Measurements from ENCODE around the gene FOXP1.

Gene FOXP1

DNA sequence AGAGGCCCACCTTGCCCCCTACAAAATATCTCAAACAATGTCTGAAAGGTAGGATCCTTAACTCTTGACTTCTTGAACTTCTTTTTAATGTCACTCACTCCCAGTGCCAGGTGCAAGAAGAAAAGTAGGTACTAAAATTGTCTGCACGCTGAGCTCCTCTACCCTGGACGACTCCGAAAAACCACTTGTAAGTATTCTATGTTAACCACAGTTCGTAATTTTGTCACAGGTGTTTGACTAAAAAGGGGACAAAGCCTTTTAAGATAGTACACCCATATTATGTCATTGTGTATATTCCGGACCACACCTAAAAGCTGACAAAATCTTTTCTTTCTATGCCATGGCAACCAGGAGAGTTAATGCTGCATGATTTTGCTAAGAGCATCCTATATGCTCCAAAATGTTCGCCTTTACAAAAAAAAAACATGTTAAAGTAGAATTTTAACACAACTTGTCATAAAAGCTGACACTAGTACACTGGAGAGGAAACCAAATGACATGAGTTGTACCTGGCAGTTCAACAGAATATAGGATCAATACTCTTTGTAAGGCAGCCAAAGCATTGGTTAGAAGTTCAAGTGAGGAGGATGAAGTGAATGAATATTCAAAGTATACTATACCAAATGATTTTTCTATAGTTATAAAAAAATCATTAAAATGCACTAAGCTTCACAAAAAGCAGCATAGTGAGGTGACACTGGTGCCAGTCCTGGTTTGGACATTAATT, 210.5 kb downstream of the FOXP1 start:
- TF ChIP-seq, protein P1, sequence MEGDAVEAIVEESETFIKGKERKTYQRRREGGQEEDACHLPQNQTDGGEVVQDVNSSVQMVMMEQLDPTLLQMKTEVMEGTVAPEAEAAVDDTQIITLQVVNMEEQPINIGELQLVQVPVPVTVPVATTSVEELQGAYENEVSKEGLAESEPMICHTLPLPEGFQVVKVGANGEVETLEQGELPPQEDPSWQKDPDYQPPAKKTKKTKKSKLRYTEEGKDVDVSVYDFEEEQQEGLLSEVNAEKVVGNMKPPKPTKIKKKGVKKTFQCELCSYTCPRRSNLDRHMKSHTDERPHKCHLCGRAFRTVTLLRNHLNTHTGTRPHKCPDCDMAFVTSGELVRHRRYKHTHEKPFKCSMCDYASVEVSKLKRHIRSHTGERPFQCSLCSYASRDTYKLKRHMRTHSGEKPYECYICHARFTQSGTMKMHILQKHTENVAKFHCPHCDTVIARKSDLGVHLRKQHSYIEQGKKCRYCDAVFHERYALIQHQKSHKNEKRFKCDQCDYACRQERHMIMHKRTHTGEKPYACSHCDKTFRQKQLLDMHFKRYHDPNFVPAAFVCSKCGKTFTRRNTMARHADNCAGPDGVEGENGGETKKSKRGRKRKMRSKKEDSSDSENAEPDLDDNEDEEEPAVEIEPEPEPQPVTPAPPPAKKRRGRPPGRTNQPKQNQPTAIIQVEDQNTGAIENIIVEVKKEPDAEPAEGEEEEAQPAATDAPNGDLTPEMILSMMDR (IDR thresholded peaks at IDR 0.05; ENCODE audit: unreplicated experiment in 3 of 3), result no peak
- H3K4me3 Mint-ChIP-seq, result no peak overlapping the region
- H3K4me1 Mint-ChIP-seq, result peaks cover 21% of the 10 kb centered on the region
- H3K9me3 Mint-ChIP-seq, result no peaks in the 10 kb centered on the region
- peaks cover 3% of the 10 kb centered on the region for H3K36me3 Mint-ChIP-seq (ENCODE audit: low read depth)
- peak overlapping the region in 1 of 3 experiments; percentile 66 for H3K27ac Mint-ChIP-seq
- H3K27me3 Mint-ChIP-seq (ENCODE audit: low read depth), result peaks cover 9% of the 10 kb centered on the region

DNA sequence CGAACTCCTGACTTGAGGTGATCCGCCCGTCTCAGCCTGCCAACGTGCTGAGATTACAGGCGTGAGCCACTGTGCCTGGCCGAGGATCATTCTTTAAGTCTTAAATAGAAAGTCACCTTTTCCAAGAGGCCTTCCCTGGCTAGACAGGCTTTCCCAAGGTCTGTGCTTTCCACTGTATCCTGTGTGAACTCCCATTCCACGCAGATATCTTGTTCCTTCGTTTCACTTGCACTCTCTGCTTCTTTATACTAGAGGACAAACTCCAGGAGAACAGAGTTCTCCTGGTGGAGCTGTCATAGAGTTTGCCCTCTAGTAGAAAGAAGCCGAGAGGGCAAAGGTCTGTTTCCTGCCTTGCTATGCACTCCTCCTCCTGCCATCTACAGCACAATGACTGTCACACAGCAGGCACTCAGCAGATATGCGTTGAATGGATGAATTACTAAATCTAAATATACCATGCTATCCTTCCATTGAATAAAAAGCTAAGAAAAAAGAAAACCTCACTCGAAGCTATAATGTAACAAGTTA, 211.2 kb downstream of the FOXP1 start:
- H3K4me3 Mint-ChIP-seq, result no peak overlapping the region
- H3K9me3 Mint-ChIP-seq, result no peaks in the 10 kb centered on the region
- peaks cover 22% of the 10 kb centered on the region for H3K4me1 Mint-ChIP-seq
- peak overlapping the region in 1 of 3 experiments; percentile 66 for H3K27ac Mint-ChIP-seq
- TF ChIP-seq, protein P1 (IDR thresholded peaks at IDR 0.05; ENCODE audit: unreplicated experiment in 3 of 3), result no peak
- peaks cover 9% of the 10 kb centered on the region for H3K27me3 Mint-ChIP-seq (ENCODE audit: low read depth)
- peaks cover 4% of the 10 kb centered on the region for H3K36me3 Mint-ChIP-seq (ENCODE audit: low read depth)

DNA sequence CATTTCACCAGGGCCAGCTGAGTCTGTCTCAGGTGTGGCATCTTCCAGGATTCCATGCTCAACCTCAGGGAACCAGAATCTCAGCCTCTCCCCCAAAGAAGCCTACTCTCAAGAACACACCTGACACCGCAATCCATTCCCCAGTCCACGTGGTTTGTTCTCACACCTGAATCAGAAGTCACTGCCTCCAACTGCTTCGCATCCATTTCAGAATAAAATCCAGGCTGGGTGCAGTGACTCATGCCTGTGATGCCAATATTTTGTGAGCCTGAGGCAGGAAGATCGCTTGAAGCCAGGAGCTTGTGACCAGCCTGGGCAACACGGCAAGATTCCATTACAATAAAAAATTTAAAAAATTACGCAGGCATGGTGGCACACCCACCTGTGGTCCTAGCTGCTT, 212.2 kb downstream of the FOXP1 start:
- TF ChIP-seq, protein P1 (IDR thresholded peaks at IDR 0.05; ENCODE audit: unreplicated experiment in 3 of 3), result no peak
- Mint-ChIP-seq H3K36me3 (ENCODE audit: low read depth) (peaks cover 9% of the 10 kb centered on the region), H3K4me1 (peaks cover 28% of the 10 kb centered on the region), H3K4me3 (no peak overlapping the region), H3K27me3 (ENCODE audit: low read depth) (peaks cover 9% of the 10 kb centered on the region), H3K27ac (no peak overlapping the region), H3K9me3 (no peaks in the 10 kb centered on the region)

DNA sequence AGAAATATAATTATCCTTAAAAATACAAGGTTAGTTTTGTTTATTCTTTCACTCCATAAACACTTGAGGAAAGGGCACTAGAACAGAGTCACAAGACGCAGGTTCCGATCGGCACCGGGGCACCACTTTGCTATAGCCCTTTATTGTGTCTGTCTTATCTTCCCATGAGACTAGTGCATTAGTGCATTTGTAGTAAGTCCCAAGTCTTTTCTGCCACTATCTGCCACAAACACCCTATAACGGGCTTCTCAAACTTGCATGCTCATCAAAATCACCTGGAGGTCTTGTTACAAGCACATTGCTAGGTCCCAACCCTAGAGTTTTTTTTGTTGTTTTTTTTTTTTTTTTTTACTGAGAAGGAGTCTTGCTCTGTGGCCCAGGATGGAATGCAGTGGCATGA, 213.1 kb downstream of the FOXP1 start:
- Mint-ChIP-seq H3K9me3 (no peaks in the 10 kb centered on the region), H3K36me3 (ENCODE audit: low read depth) (peaks cover 6% of the 10 kb centered on the region), H3K27ac (peak overlapping the region in 2 of 3 experiments; percentile 3 to 75), H3K27me3 (ENCODE audit: low read depth) (peaks cover 9% of the 10 kb centered on the region), H3K4me3 (no peak overlapping the region), H3K4me1 (peaks cover 28% of the 10 kb centered on the region)
- TF ChIP-seq, protein P1 (IDR thresholded peaks at IDR 0.05; ENCODE audit: unreplicated experiment in 3 of 3), result no peak

DNA sequence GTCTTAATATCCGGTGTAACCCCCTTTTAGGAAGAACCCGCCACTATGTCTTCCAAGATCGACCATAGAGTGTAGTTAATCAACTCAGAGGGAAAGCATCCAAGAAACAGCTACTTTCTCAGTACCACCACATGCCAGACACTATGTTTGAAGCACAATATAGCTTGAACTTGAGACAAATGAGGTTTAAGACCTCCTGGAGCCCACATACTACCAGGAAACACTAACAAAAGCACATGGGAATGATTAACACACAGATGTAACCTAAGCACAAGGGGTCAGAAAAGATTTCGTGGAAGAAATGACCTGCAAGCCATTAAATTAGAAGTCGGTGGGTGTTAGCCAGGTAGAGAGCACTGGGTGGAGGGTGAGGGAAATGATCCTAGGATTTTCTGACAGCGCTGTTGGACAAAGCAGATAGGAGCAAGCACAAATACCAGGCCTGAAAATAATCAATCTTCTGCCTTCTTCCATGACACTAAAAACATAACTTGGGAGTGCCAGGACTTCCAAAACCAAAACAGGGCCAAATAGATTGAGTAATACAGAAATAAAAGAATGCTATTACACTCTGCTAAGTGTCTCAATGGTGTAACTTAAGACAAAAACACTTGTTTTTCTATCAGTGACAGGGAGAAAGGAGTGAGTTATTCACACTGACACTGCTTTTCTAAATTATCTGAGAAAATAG, 213.7 kb downstream of the FOXP1 start:
- no peak overlapping the region for H3K4me3 Mint-ChIP-seq
- H3K9me3 Mint-ChIP-seq, result no peaks in the 10 kb centered on the region
- TF ChIP-seq, protein P1 (IDR thresholded peaks at IDR 0.05; ENCODE audit: unreplicated experiment in 3 of 3), result no peak
- peaks cover 6% of the 10 kb centered on the region for H3K36me3 Mint-ChIP-seq (ENCODE audit: low read depth)
- H3K4me1 Mint-ChIP-seq, result peaks cover 28% of the 10 kb centered on the region
- peaks cover 9% of the 10 kb centered on the region for H3K27me3 Mint-ChIP-seq (ENCODE audit: low read depth)
- peak overlapping the region; percentile 3 to 75 (median 25) for H3K27ac Mint-ChIP-seq
